ENCODE results near the gene CERS6.

GRCh38 chr2:168641636-168642035 is 185.6 kb downstream of the CERS6 start:
- no peak for TF ChIP-seq CTCF (IDR thresholded peaks at IDR 0.05)
- TF ChIP-seq POLR2A (IDR thresholded peaks at IDR 0.05): no peak
